ENCODE data around the gene BHLHE23. TPM values are rescaled to one million over a fixed set of nuclear protein-coding genes. Genes with fewer than 3 reads are reported as not detected.

BHLHE23 gene
- total RNA-seq, result not detected

- H3K27ac ChIP-seq (ENCODE audit: low read depth, low read length), result no peak within 1 kb of the TSS
- no peak within 1 kb of the TSS for H3K9ac ChIP-seq (ENCODE audit: low read depth in 1 of 3, low read length in 3 of 3)
- H3K27me3 ChIP-seq (ENCODE audit: control insufficient read depth in 3 of 3, insufficient read depth in 3 of 3, low read length in 3 of 3), result peaks cover 83 to 97% (median 88%) of the 10 kb centered on the region in 3 donors
- H3K9me3 ChIP-seq (ENCODE audit: control insufficient read depth in 3 of 3, low read length in 3 of 3), result no peaks in the 10 kb centered on the region
- H3K36me3 ChIP-seq (ENCODE audit: control insufficient read depth in 3 of 3, insufficient read depth in 3 of 3, low read length in 3 of 3), result no peaks in the 10 kb centered on the region
- H3K4me3 ChIP-seq (ENCODE audit: low read length in 3 of 3), result no peak within 1 kb of the TSS
- H3K4me1 ChIP-seq (ENCODE audit: control insufficient read depth in 3 of 3, insufficient read depth in 3 of 3, low read length in 3 of 3), result peaks cover 5 to 6% (median 5%) of the 10 kb centered on the region in 3 donors
Measured at GRCh38 chr20:63006540-63007359, at the start of gene BHLHE23. Gene BHLHE23 (minus strand): TSS chr20:63006964. CDS start chr20:63006774, 190 bp downstream.

GRCh38 chr20:63055575-63056235 lies 48.9 kb upstream of the BHLHE23 start:
- peaks cover 0 to 2% (median 0%) of the 10 kb centered on the region in 3 donors for H3K9me3 ChIP-seq (ENCODE audit: control insufficient read depth in 3 of 3, low read length in 3 of 3)
- peaks cover 0 to 2% (median 0%) of the 10 kb centered on the region in 3 donors for H3K4me1 ChIP-seq (ENCODE audit: control insufficient read depth in 3 of 3, insufficient read depth in 3 of 3, low read length in 3 of 3)
- H3K4me3 ChIP-seq (ENCODE audit: low read length in 3 of 3), result no peak overlapping the region
- H3K27ac ChIP-seq (ENCODE audit: low read depth, low read length), result no peak overlapping the region
- no peak overlapping the region for H3K9ac ChIP-seq (ENCODE audit: low read depth in 1 of 3, low read length in 3 of 3)
- H3K36me3 ChIP-seq (ENCODE audit: control insufficient read depth in 3 of 3, insufficient read depth in 3 of 3, low read length in 3 of 3), result no peaks in the 10 kb centered on the region
- peaks cover 48 to 67% (median 51%) of the 10 kb centered on the region in 3 donors for H3K27me3 ChIP-seq (ENCODE audit: control insufficient read depth in 3 of 3, insufficient read depth in 3 of 3, low read length in 3 of 3)

DNA sequence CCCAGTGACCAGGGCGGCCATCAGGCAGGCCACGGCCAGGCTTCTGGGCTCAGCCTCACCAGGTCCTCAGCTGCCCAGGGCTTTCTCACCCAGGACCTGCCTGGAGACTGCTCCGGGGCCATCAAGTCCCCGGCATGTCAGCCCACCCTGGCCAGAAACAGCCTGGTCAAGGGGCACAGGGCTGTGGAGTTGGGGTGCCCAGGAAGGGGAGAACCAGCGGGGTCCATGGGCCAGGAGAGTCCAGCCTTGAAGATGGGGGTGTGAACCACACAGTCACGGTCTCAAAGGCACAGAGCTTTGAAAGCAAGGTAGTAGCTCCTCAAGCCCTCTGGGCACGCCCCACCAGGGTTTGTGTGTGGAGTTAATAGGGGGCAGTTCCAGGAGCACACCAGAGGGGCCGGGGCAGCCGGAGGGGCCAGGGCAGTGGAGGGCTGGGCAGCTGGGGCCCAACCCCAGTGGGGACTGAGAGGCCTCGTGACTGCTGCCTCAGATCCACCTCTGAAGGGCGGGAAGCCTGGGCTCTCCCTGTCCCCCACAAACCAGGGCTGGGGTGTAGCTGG lies 48.0 kb upstream of the BHLHE23 start:
- no peak overlapping the region for H3K27ac ChIP-seq (ENCODE audit: low read depth, low read length)
- H3K27me3 ChIP-seq (ENCODE audit: control insufficient read depth in 3 of 3, insufficient read depth in 3 of 3, low read length in 3 of 3), result peaks cover 43 to 67% (median 44%) of the 10 kb centered on the region in 3 donors
- H3K4me3 ChIP-seq (ENCODE audit: low read length in 3 of 3), result no peak overlapping the region
- H3K36me3 ChIP-seq (ENCODE audit: control insufficient read depth in 3 of 3, insufficient read depth in 3 of 3, low read length in 3 of 3), result no peaks in the 10 kb centered on the region
- H3K9ac ChIP-seq (ENCODE audit: low read depth in 1 of 3, low read length in 3 of 3), result no peak overlapping the region
- peaks cover 0 to 3% (median 0%) of the 10 kb centered on the region in 3 donors for H3K9me3 ChIP-seq (ENCODE audit: control insufficient read depth in 3 of 3, low read length in 3 of 3)
- peaks cover 0 to 2% (median 0%) of the 10 kb centered on the region in 3 donors for H3K4me1 ChIP-seq (ENCODE audit: control insufficient read depth in 3 of 3, insufficient read depth in 3 of 3, low read length in 3 of 3)

GRCh38 chr20:63054103-63054474 lies 47.3 kb upstream of the BHLHE23 start:
- H3K36me3 ChIP-seq (ENCODE audit: control insufficient read depth in 3 of 3, insufficient read depth in 3 of 3, low read length in 3 of 3), result no peaks in the 10 kb centered on the region
- peaks cover 0 to 2% (median 0%) of the 10 kb centered on the region in 3 donors for H3K4me1 ChIP-seq (ENCODE audit: control insufficient read depth in 3 of 3, insufficient read depth in 3 of 3, low read length in 3 of 3)
- peaks cover 38 to 67% (median 41%) of the 10 kb centered on the region in 3 donors for H3K27me3 ChIP-seq (ENCODE audit: control insufficient read depth in 3 of 3, insufficient read depth in 3 of 3, low read length in 3 of 3)
- no peak overlapping the region for H3K4me3 ChIP-seq (ENCODE audit: low read length in 3 of 3)
- peaks cover 0 to 3% (median 0%) of the 10 kb centered on the region in 3 donors for H3K9me3 ChIP-seq (ENCODE audit: control insufficient read depth in 3 of 3, low read length in 3 of 3)
- H3K9ac ChIP-seq (ENCODE audit: low read depth in 1 of 3, low read length in 3 of 3), result no peak overlapping the region
- no peak overlapping the region for H3K27ac ChIP-seq (ENCODE audit: low read depth, low read length)

DNA sequence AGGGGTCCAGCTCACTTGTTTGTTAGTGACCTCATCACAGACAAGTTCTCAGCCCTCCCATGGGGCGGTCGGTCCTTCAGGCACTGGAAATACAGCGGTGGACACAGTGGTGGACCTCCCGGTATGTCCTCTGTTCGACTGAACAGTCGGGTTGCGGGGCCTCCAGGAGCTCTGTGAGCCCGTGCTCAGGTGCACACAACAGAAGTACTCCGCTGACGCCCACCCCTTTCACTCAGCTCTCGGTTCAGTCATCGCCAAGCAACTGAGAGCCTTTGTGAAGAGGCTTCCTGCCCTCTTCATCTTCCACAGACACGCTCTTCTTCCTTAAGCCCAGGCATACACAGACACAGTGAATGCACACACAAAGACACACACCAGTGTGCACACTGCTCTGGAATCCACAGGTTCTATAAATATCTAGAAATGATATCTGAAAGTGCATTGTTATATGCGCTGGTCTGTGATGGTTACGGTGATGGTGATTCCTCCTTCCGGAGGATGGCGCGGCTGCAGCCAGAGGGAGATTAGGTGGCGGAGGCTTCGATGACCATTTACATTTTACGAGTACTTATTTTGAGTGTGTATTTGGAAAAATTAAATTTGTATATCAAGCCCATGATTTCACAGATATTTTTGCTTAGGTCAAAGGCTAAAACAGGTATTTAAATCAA lies 46.8 kb upstream of the BHLHE23 start:
- no peak overlapping the region for H3K9ac ChIP-seq (ENCODE audit: low read depth in 1 of 3, low read length in 3 of 3)
- H3K27ac ChIP-seq (ENCODE audit: low read depth, low read length), result no peak overlapping the region
- peaks cover 0 to 2% (median 0%) of the 10 kb centered on the region in 3 donors for H3K4me1 ChIP-seq (ENCODE audit: control insufficient read depth in 3 of 3, insufficient read depth in 3 of 3, low read length in 3 of 3)
- H3K27me3 ChIP-seq (ENCODE audit: control insufficient read depth in 3 of 3, insufficient read depth in 3 of 3, low read length in 3 of 3), result peaks cover 32 to 65% (median 38%) of the 10 kb centered on the region in 3 donors
- no peaks in the 10 kb centered on the region for H3K36me3 ChIP-seq (ENCODE audit: control insufficient read depth in 3 of 3, insufficient read depth in 3 of 3, low read length in 3 of 3)
- H3K4me3 ChIP-seq (ENCODE audit: low read length in 3 of 3), result no peak overlapping the region
- peaks cover 0 to 3% (median 0%) of the 10 kb centered on the region in 3 donors for H3K9me3 ChIP-seq (ENCODE audit: control insufficient read depth in 3 of 3, low read length in 3 of 3)

GRCh38 chr20:63052571-63053431 lies 46.0 kb upstream of the BHLHE23 start:
- Histone ChIP-seq H3K9ac (ENCODE audit: low read depth in 1 of 3, low read length in 3 of 3) (no peak overlapping the region), H3K4me3 (ENCODE audit: low read length in 3 of 3) (no peak overlapping the region), H3K27ac (ENCODE audit: low read depth, low read length) (no peak overlapping the region), H3K27me3 (ENCODE audit: control insufficient read depth in 3 of 3, insufficient read depth in 3 of 3, low read length in 3 of 3) (peaks cover 33 to 63% (median 36%) of the 10 kb centered on the region in 3 donors), H3K36me3 (ENCODE audit: control insufficient read depth in 3 of 3, insufficient read depth in 3 of 3, low read length in 3 of 3) (no peaks in the 10 kb centered on the region), H3K9me3 (ENCODE audit: control insufficient read depth in 3 of 3, low read length in 3 of 3) (peaks cover 0 to 3% (median 0%) of the 10 kb centered on the region in 3 donors), H3K4me1 (ENCODE audit: control insufficient read depth in 3 of 3, insufficient read depth in 3 of 3, low read length in 3 of 3) (peaks cover 0 to 2% (median 0%) of the 10 kb centered on the region in 3 donors)

- peaks cover 37 to 71% (median 40%) of the 10 kb centered on the region in 3 donors for H3K27me3 ChIP-seq (ENCODE audit: control insufficient read depth in 3 of 3, insufficient read depth in 3 of 3, low read length in 3 of 3)
- no peak overlapping the region for H3K4me3 ChIP-seq (ENCODE audit: low read length in 3 of 3)
- H3K4me1 ChIP-seq (ENCODE audit: control insufficient read depth in 3 of 3, insufficient read depth in 3 of 3, low read length in 3 of 3), result peaks cover 0 to 2% (median 0%) of the 10 kb centered on the region in 3 donors
- H3K27ac ChIP-seq (ENCODE audit: low read depth, low read length), result no peak overlapping the region
- H3K9me3 ChIP-seq (ENCODE audit: control insufficient read depth in 3 of 3, low read length in 3 of 3), result peaks cover 0 to 3% (median 0%) of the 10 kb centered on the region in 3 donors
- H3K36me3 ChIP-seq (ENCODE audit: control insufficient read depth in 3 of 3, insufficient read depth in 3 of 3, low read length in 3 of 3), result no peaks in the 10 kb centered on the region
- no peak overlapping the region for H3K9ac ChIP-seq (ENCODE audit: low read depth in 1 of 3, low read length in 3 of 3)
Measured at GRCh38 chr20:63051911-63052310, 45.1 kb upstream of the BHLHE23 start.

GRCh38 chr20:63051186-63051860 lies 44.6 kb upstream of the BHLHE23 start:
- peaks cover 0 to 3% (median 0%) of the 10 kb centered on the region in 3 donors for H3K9me3 ChIP-seq (ENCODE audit: control insufficient read depth in 3 of 3, low read length in 3 of 3)
- H3K9ac ChIP-seq (ENCODE audit: low read depth in 1 of 3, low read length in 3 of 3), result no peak overlapping the region
- H3K27me3 ChIP-seq (ENCODE audit: control insufficient read depth in 3 of 3, insufficient read depth in 3 of 3, low read length in 3 of 3), result peaks cover 38 to 69% (median 41%) of the 10 kb centered on the region in 3 donors
- H3K27ac ChIP-seq (ENCODE audit: low read depth, low read length), result no peak overlapping the region
- H3K4me1 ChIP-seq (ENCODE audit: control insufficient read depth in 3 of 3, insufficient read depth in 3 of 3, low read length in 3 of 3), result peaks cover 0 to 2% (median 0%) of the 10 kb centered on the region in 3 donors
- H3K4me3 ChIP-seq (ENCODE audit: low read length in 3 of 3), result no peak overlapping the region
- H3K36me3 ChIP-seq (ENCODE audit: control insufficient read depth in 3 of 3, insufficient read depth in 3 of 3, low read length in 3 of 3), result no peaks in the 10 kb centered on the region
